HG02642 (cell line): Measurements from ENCODE around the gene MGMT.

Experiments used
- ATAC-seq: cut with Tn5 transposase; IDR thresholded peaks from one replicate; pipeline ENCODE4 v1.9.1; 2021; ENCODE audit warnings: mild to moderate bottlenecking; ENCODE audit not compliant: unreplicated experiment, poor library complexity

The MGMT gene

GRCh38 chr10:129808092-129808983 is 341.3 kb downstream of the MGMT start:
- no peak for ATAC-seq

DNA sequence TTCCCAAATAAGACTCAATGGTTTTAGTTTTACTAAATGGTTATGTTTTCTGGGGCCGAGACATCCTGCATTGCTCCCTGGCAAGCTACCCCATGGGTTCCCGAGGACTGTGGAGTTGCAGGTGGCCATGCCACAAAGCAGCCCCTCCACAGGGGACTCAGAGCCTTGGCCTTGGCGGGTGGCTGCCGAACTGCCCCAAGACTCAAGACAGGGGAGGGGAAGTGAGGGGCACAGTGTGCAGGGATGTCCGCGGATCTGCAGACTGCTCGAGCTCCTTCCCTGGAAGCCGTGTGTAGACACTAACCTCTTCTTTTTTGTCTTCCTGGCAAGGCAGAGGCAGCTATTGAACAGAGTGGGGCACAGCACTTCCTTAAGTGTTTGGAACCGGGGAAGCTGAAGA is 342.4 kb downstream of the MGMT start:
- ATAC-seq, result no peak

DNA sequence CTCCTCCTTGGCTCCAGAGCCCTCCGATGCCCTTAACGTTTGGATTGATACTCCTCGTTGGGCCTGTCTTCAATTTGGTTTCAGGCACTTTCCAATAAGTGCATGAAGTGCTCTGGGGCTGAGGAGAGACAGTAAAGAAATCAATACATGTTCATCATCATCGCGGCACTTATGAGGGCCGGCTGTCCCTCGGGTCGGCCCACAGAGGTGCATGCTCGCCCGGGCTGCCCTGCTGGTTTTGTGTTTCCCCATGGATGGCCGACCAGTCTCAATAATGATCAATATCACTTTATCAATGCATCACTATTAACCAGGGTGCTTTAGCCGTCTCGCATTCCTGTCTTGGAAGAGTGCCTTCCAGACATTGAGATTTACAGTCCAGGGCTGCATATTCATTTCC is 342.8 kb downstream of the MGMT start:
- no peak for ATAC-seq

- ATAC-seq, result no peak
Measured at GRCh38 chr10:129811208-129811607, 344.2 kb downstream of the MGMT start.

GRCh38 chr10:129812398-129812797 is 345.4 kb downstream of the MGMT start:
- ATAC-seq, result no peak

GRCh38 chr10:129814681-129815646 is 347.9 kb downstream of the MGMT start:
- no peak for ATAC-seq

- ATAC-seq, result no peak
Measured at GRCh38 chr10:129815898-129816655, 349.0 kb downstream of the MGMT start.

DNA sequence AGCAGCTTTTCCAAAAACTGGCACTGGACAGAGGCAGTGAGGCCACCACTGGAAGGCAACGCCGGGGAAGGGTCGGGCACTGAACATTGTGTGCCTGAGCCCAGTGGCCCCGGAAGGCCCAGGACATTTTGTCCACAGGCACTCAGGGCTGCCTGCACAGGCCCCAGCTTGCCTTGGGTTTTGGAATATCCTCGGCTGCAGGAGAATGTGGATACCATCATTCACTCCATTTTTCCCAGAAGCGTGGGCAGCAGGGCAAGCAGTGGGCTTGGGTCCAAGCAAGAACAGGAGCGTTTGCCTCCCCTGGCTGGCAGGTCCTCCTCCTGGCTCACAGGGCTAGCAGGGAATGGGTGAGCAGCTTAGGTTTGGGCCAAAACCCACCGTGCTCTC is 349.6 kb downstream of the MGMT start:
- ATAC-seq, result no peak
